HCT116 (cell line): Measurements from ENCODE around the gene AQP6. TPM values are rescaled to one million over a fixed set of nuclear protein-coding genes. Genes with fewer than 3 reads are reported as not detected.

Experiments
- ATAC-seq: fragments of 200-7000 bp; cut with Tn5 transposase; 2 replicates; pipeline ENCODE4 v1.9.1; 2020; ENCODE audit warnings: mild to moderate bottlenecking, moderate library complexity
- BruUV-seq: library from RNA; stranded (reverse); fragments of 400-500 nt; replicated peaks from 2 replicates; lab custom pipeline; 2021; lab: Mats Ljungman, UMichigan
- CTCF ChIA-PET: fragments of 300-600 bp; sonication (Branson Sonifier 250); formaldehyde crosslinking; loops from one replicate; lab custom pipeline; 2021; ENCODE audit warnings: antibody characterized with exemption; lab: Charles Lee
- POLR2A ChIA-PET: fragments of 300-600, 350-600 bp; sonication (Branson Sonifier 250); formaldehyde crosslinking; loops from one replicate; lab custom pipeline; 2021; ENCODE audit warnings: antibody characterized with exemption; lab: Charles Lee
- RAD21 ChIA-PET, 2 experiments: fragments of 300-600 bp; sonication (Branson Sonifier 250); formaldehyde crosslinking; loops; one replicate each; lab custom pipeline; 2023; ENCODE audit warnings: low total read pairs in 2 of 2; ENCODE audit not compliant: uncharacterized antibody in 2 of 2, unreplicated experiment in 2 of 2, low non-redundant PET in 1 of 2; lab: Charles Lee
- DNase-seq: peaks from one replicate; pipeline ENCODE4 v3.0.0-alpha.2; 2010; ENCODE audit warnings: low read depth, low spot score
- H2AFZ ChIP-seq: fragments of 200-600 bp; shearing (Covaris generic), sonication (generic); 2 replicates; pipeline ENCODE4 v1.6.1; 2017; ENCODE audit warnings: low read depth, mixed run types, mixed read lengths, antibody characterized with exemption, low read length; ENCODE audit not compliant: poor library complexity, severe bottlenecking
- H3K27ac ChIP-seq: 2 replicates; pipeline ENCODE4 v1.5.1; 2012; ENCODE audit warnings: low read depth, low read length
- H3K27me3 ChIP-seq: fragments of 200-600 bp; sonication (generic); 2 replicates; pipeline ENCODE4 v1.6.1; 2016; ENCODE audit warnings: mixed run types, low read length, mixed read lengths; ENCODE audit not compliant: insufficient read depth
- H3K36me3 ChIP-seq, 2 experiments: fragments of 200-500 bp in 1 of 2; fragments of 200-600 bp in 1 of 2; sonication (Bioruptor generic) in 1 of 2; sonication (generic) in 1 of 2; 2 replicates each; pipeline versions ENCODE4 v1.5.1 to v1.6.1; 2014 to 2016; ENCODE audit warnings: low read length in 2 of 2, inconsistent platforms in 1 of 2, mixed read lengths in 1 of 2, mixed run types in 1 of 2; ENCODE audit not compliant: insufficient read depth in 2 of 2, control insufficient read depth in 1 of 2
- H3K4me1 ChIP-seq, 2 experiments: fragments of 200-600 bp in 1 of 2; sonication (generic) in 1 of 2; 2 replicates each; pipeline versions ENCODE4 v1.5.1 to v1.6.1; 2012 to 2017; ENCODE audit warnings: low read length in 2 of 2, inconsistent platforms in 1 of 2, mild to moderate bottlenecking in 1 of 2, mixed read lengths in 1 of 2, mixed run types in 1 of 2, moderate library complexity in 1 of 2; ENCODE audit not compliant: insufficient read depth in 2 of 2, control insufficient read depth in 1 of 2
- H3K4me2 ChIP-seq: fragments of 200-600 bp; sonication (generic); 2 replicates; pipeline ENCODE4 v1.6.1; 2017; ENCODE audit warnings: mixed run types, low read length, mixed read lengths
- H3K4me3 ChIP-seq, 2 experiments: fragments of 200-600 bp in 1 of 2; sonication (generic) in 1 of 2; replicated peaks in 1 of 2; 2 replicates each; pipeline ENCODE4 v1.5.1; 2011 to 2016; ENCODE audit warnings: low read length in 2 of 2, control low read depth in 1 of 2, low read depth in 1 of 2, mild to moderate bottlenecking in 1 of 2, mixed read lengths in 1 of 2, mixed run types in 1 of 2
- H3K79me2 ChIP-seq: fragments of 200-600 bp; sonication (generic); 2 replicates; pipeline ENCODE4 v1.6.1; 2017; ENCODE audit warnings: mild to moderate bottlenecking, mixed run types, low read length, moderate library complexity, mixed read lengths; ENCODE audit not compliant: insufficient read depth
- H3K9ac ChIP-seq: fragments of 200-600 bp; sonication (generic); 2 replicates; pipeline ENCODE4 v1.6.1; 2016; ENCODE audit warnings: low read length, mixed read lengths
- H3K9me2 ChIP-seq: fragments of 200-600 bp; sonication (generic), shearing (Covaris generic); 2 replicates; pipeline ENCODE4 v1.6.1; 2017; ENCODE audit warnings: mixed run types, mild to moderate bottlenecking, moderate library complexity; ENCODE audit not compliant: insufficient read depth
- H3K9me3 ChIP-seq, 2 experiments: fragments of 200-500 bp in 1 of 2; fragments of 200-600 bp in 1 of 2; sonication (Bioruptor generic) in 1 of 2; sonication (generic) in 1 of 2; 2 replicates each; pipeline ENCODE4 v1.6.1; 2014 to 2017; ENCODE audit warnings: low read length in 2 of 2, mixed read lengths in 2 of 2, inconsistent platforms in 1 of 2, low read depth in 1 of 2, mild to moderate bottlenecking in 1 of 2, mixed run types in 1 of 2, moderate library complexity in 1 of 2; ENCODE audit not compliant: control insufficient read depth in 1 of 2, insufficient read depth in 1 of 2
- H4K20me1 ChIP-seq: fragments of 200-600 bp; sonication (generic), shearing (Covaris generic); 2 replicates; pipeline ENCODE4 v1.6.1; 2017; ENCODE audit warnings: mixed run types, mild to moderate bottlenecking, moderate library complexity; ENCODE audit not compliant: insufficient read depth
- ATF3 ChIP-seq: IDR thresholded peaks from 2 replicates; pipeline ENCODE4 v1.6.1; 2012
- EZH2phosphoT487 ChIP-seq: fragments of 200-600 bp; IDR thresholded peaks from 2 replicates; pipeline ENCODE4 v1.6.1; 2018; ENCODE audit warnings: antibody characterized with exemption, borderline replicate concordance
- SIN3A ChIP-seq: IDR thresholded peaks from 2 replicates; pipeline ENCODE4 v1.6.1; 2012; ENCODE audit warnings: low read depth
- YY1 ChIP-seq: IDR thresholded peaks from 2 replicates; pipeline ENCODE4 v1.6.1; 2011; ENCODE audit warnings: low read length, low read depth, moderate library complexity, mild to moderate bottlenecking; ENCODE audit not compliant: insufficient replicate concordance; ENCODE audit errors: extremely low read depth
- ZBTB33 ChIP-seq: IDR thresholded peaks from 2 replicates; pipeline ENCODE4 v1.6.1; 2011; ENCODE audit warnings: mild to moderate bottlenecking, low read length, moderate library complexity; ENCODE audit not compliant: insufficient replicate concordance; ENCODE audit errors: extremely low read depth
- ZNF274 ChIP-seq: fragments of 200-500 bp; sonication (Bioruptor generic); IDR thresholded peaks from 2 replicates; pipeline ENCODE4 v1.6.1; 2014; ENCODE audit warnings: mild to moderate bottlenecking, low read depth, low read length, inconsistent platforms
- intact Hi-C: fragments of 100-400 bp; cut with micrococcal nuclease; formaldehyde crosslinking; loops from 2 replicates; pipeline ENCODE4 v1.10.0; 2022
- total RNA-seq: library from RNA; stranded (reverse); gene quantifications from one replicate; pipeline ENCODE4 v1.2.1, GENCODE V29; 2021; ENCODE audit not compliant: unreplicated experiment

The AQP6 gene
- total RNA-seq, 1 experiment from 2014 or later = not detected

GRCh38 chr12:49952391-49953055 is 20.2 kb upstream of the AQP6 start:
- no peaks in the 10 kb centered on the region for H3K9me2 ChIP-seq
- no peaks in the 10 kb centered on the region for H3K9me3 ChIP-seq
- H3K4me1 ChIP-seq = no peaks in the 10 kb centered on the region
- intact Hi-C loops = no loop called here
- no peak overlapping the region for H2AFZ ChIP-seq
- H3K36me3 ChIP-seq = no peaks in the 10 kb centered on the region
- TF ChIP-seq ZNF274 (no peak), EZH2phosphoT487 (no peak), SIN3A (no peak), YY1 (no peak), ZBTB33 (no peak), ATF3 (no peak)
- ChIA-PET CTCF (no interaction called here), RAD21 (no interaction called here), POLR2A (no interaction called here)
- H3K4me3 ChIP-seq = no peak overlapping the region
- H3K9ac ChIP-seq = no peak overlapping the region
- no peaks in the 10 kb centered on the region for H3K27me3 ChIP-seq
- no peaks in the 10 kb centered on the region for H3K79me2 ChIP-seq
- no peak for DNase-seq
- BruUV-seq = no TSS peak
- H3K27ac ChIP-seq = no peak overlapping the region
- ATAC-seq = no peak
- H4K20me1 ChIP-seq = no peaks in the 10 kb centered on the region
- no peak overlapping the region for H3K4me2 ChIP-seq
